ENCODE results near the gene MYO15B. TPM values are rescaled to one million over a fixed set of nuclear protein-coding genes. Genes with fewer than 3 reads are reported as not detected.

MYO15B gene
- total and polyA plus RNA-seq, 2 of the 4 experiments (the other 2 are of a cell fraction) = 0.18 to 0.65 TPM

GRCh38 chr17:75611851-75612429, 24.3 kb downstream of the MYO15B start:
- no peak for DNase-seq
- no peak overlapping the region for H4K8ac ChIP-seq (ENCODE audit: low read depth in 2 of 2, low read length in 2 of 2)
- no peak overlapping the region for H2AK5ac ChIP-seq (ENCODE audit: low read depth, low read length)
- H2BK5ac ChIP-seq (ENCODE audit: low read depth, low read length, poor library complexity, severe bottlenecking) = no peak overlapping the region
- no peak overlapping the region for H4K5ac ChIP-seq (ENCODE audit: low read depth, low read length)
- no peaks in the 10 kb centered on the region for H3K4me1 ChIP-seq (ENCODE audit: control insufficient read depth, insufficient read depth, low read length)
- no peak overlapping the region for H2BK15ac ChIP-seq (ENCODE audit: low read depth, low read length)
- intact Hi-C loops (cut with micrococcal nuclease) (no loop called here), dilution Hi-C loops (cut with HindIII; ENCODE audit: low sequenced_read_pairs, unreplicated experiment) (no loop called here), in situ Hi-C loops (cut with MboI; ENCODE audit: low sequenced_read_pairs) (no loop called here)
- H3K4ac ChIP-seq (ENCODE audit: low read depth, low read length) = no peak overlapping the region
- H3K23ac ChIP-seq (ENCODE audit: low read depth, low read length) = no peak overlapping the region
- WGBS, 2 experiments (ENCODE audit: extremely low coverage in 2 of 2, insufficient read length in 1 of 2) = 84% methylated on average over 9 of the region's 20 CpGs; no CpG with 5 or more reads in 1 of the 2 experiments
- H2BK20ac ChIP-seq (ENCODE audit: low read depth, low read length) = no peak overlapping the region
- no peak overlapping the region for H3K9ac ChIP-seq (ENCODE audit: low read depth, low read length)
- no peaks in the 10 kb centered on the region for H3K9me1 ChIP-seq (ENCODE audit: insufficient read depth, low read length)
- H3K4me3 ChIP-seq (ENCODE audit: insufficient read depth, low read depth, low read length) = no peak overlapping the region
- H3K18ac ChIP-seq (ENCODE audit: low read depth, low read length) = no peak overlapping the region
- no peak overlapping the region for H3K4me2 ChIP-seq (ENCODE audit: low read depth, low read length)
- peaks cover 12% of the 10 kb centered on the region for H3K27me3 ChIP-seq (ENCODE audit: control insufficient read depth, insufficient read depth, low read length)
- no peaks in the 10 kb centered on the region for H3K9me3 ChIP-seq (ENCODE audit: control insufficient read depth, insufficient read depth, low read length)
- no peak overlapping the region for H3K27ac ChIP-seq (ENCODE audit: insufficient read depth, low read length)
- no peak overlapping the region for H3K56ac ChIP-seq (ENCODE audit: extremely low read depth, insufficient read depth, low read length)
- no peaks in the 10 kb centered on the region for H4K20me1 ChIP-seq (ENCODE audit: insufficient read depth, low read length)
- no peak overlapping the region for H2BK120ac ChIP-seq (ENCODE audit: low read depth, low read length)
- no peak overlapping the region for H2AK9ac ChIP-seq (replicated peaks; ENCODE audit: low read depth, low read length, poor library complexity)
- ChIA-PET POLR2A (ENCODE audit: unreplicated experiment) (no interaction called here), CTCF (no interaction called here)
- H2AFZ ChIP-seq (replicated peaks; ENCODE audit: low read length, poor library complexity) = no peak overlapping the region
- no TSS peak for BruUV-seq (replicated peaks)
- TF ChIP-seq MAZ (IDR thresholded peaks at IDR 0.05; ENCODE audit: borderline replicate concordance, low read depth, low read length) (no peak), RAD21 (IDR thresholded peaks at IDR 0.05; ENCODE audit: low read length) (no peak), MAFK (IDR thresholded peaks at IDR 0.05; ENCODE audit: low read depth, low read length) (no peak)
- ATAC-seq (ENCODE audit: low read depth) = no peak
- no peaks in the 10 kb centered on the region for H3K36me3 ChIP-seq (ENCODE audit: control insufficient read depth, insufficient read depth, low read length)
- no peak overlapping the region for H4K91ac ChIP-seq (ENCODE audit: insufficient read depth, low read depth, low read length)
- H3K14ac ChIP-seq (replicated peaks; ENCODE audit: low read depth, low read length) = no peak overlapping the region
- no peaks in the 10 kb centered on the region for H3K79me1 ChIP-seq (ENCODE audit: low read depth in 1 of 2, low read length in 2 of 2)

All from IMR-90 (cell line).